Measurements from ENCODE around the gene DRD4. TPM values are rescaled to one million over a fixed set of nuclear protein-coding genes. Genes with fewer than 3 reads are reported as not detected.

Gene DRD4
- total RNA-seq, 2 experiments from 2014 or later: 0.42 to 0.76 TPM

Other genes starting within 250 kb of the DRD4 start
- under 1 TPM in 1 of 2 experiments, not detected in 1; 0.13 TPM for gene PKP3, start 243.1 kb upstream of the DRD4 start, total RNA-seq
- gene SIGIRR, start 222.3 kb upstream of the DRD4 start, total RNA-seq: 100 to 1,000 TPM; 160 to 168 TPM
- 10 to 100 TPM; 72.6 to 78.9 TPM for gene ANO9, start 195.3 kb upstream of the DRD4 start, total RNA-seq
- gene PTDSS2, start 187.0 kb upstream of the DRD4 start, total RNA-seq: 10 to 100 TPM; 24.6 to 26.1 TPM
- 100 to 1,000 TPM; 104 to 105 TPM for gene RNH1, start 130.0 kb upstream of the DRD4 start, total RNA-seq
- 10 to 100 TPM; 58.7 to 68.9 TPM for gene HRAS, start 101.7 kb upstream of the DRD4 start, total RNA-seq
- gene LRRC56, start 99.7 kb upstream of the DRD4 start, total RNA-seq: 1 to 10 TPM; 1.9 to 2.2 TPM
- gene LMNTD2, start 76.5 kb upstream of the DRD4 start, total RNA-seq: under 1 TPM; 0.34 to 0.81 TPM
- gene RASSF7, start 76.3 kb upstream of the DRD4 start, total RNA-seq: 10 to 100 TPM; 32.2 to 36.1 TPM
- 10 to 100 TPM; 53.7 to 58.1 TPM for gene PHRF1, start 60.8 kb upstream of the DRD4 start, total RNA-seq
- gene IRF7, start 21.3 kb upstream of the DRD4 start, total RNA-seq: 100 to 1,000 TPM; 120 to 136 TPM
- not detected for gene CDHR5, start 12.3 kb upstream of the DRD4 start, total RNA-seq
- gene SCT, start 10.1 kb upstream of the DRD4 start, total RNA-seq: not detected
- 10 to 100 TPM; 34.1 to 36.7 TPM for gene DEAF1, start 58.0 kb downstream of the DRD4 start, total RNA-seq
- gene TMEM80, start 58.5 kb downstream of the DRD4 start, total RNA-seq: 10 to 100 TPM; 27.1 to 29.8 TPM
- gene EPS8L2, start 69.0 kb downstream of the DRD4 start, total RNA-seq: 10 to 100 TPM; 13.9 to 15.0 TPM
- 100 to 1,000 TPM; 278 to 289 TPM for gene TALDO1, start 110.2 kb downstream of the DRD4 start, total RNA-seq
- gene GATD1, start 140.2 kb downstream of the DRD4 start, total RNA-seq: 10 to 100 TPM; 52.1 to 63.2 TPM
- gene CEND1, start 152.8 kb downstream of the DRD4 start, total RNA-seq: 1 to 10 TPM in 1 of 2 experiments, under 1 TPM in 1; 0.61 to 1.9 TPM
- 10 to 100 TPM; 51.2 to 56.4 TPM for gene SLC25A22, start 161.0 kb downstream of the DRD4 start, total RNA-seq
- 10 to 100 TPM; 59.3 to 60.5 TPM for gene PIDD1, start 168.0 kb downstream of the DRD4 start, total RNA-seq
- 1,000 to 10,000 TPM; 2,268 to 2,338 TPM for gene RPLP2, start 172.7 kb downstream of the DRD4 start, total RNA-seq
- 10 to 100 TPM; 67.3 to 76.6 TPM for gene PNPLA2, start 181.6 kb downstream of the DRD4 start, total RNA-seq
- 10 to 100 TPM; 17.2 to 18.7 TPM for gene CRACR2B, start 190.7 kb downstream of the DRD4 start, total RNA-seq
- 10 to 100 TPM; 27.0 to 29.7 TPM for gene CD151, start 195.7 kb downstream of the DRD4 start, total RNA-seq
- gene POLR2L, start 205.3 kb downstream of the DRD4 start, total RNA-seq: 100 to 1,000 TPM; 127 to 140 TPM
- 10 to 100 TPM; 20.0 to 21.7 TPM for gene TSPAN4, start 205.6 kb downstream of the DRD4 start, total RNA-seq

Measured in activated CD8-positive, alpha-beta T cell treated with anti-CD3 and anti-CD28 coated beads, Interleukin-2, amount 10 ng/mL, durations not matched to agents 7 days and 5 days (primary cell).